H9 (cell line): ENCODE measurements around the gene CACTIN. TPM values are rescaled to one million over a fixed set of nuclear protein-coding genes. Genes with fewer than 3 reads are reported as not detected.

Experiments
- DNase-seq: peaks from one replicate; pipeline ENCODE4 v3.0.0-alpha.2; 2017
- H2AFZ ChIP-seq: one replicate; pipeline ENCODE4 v1.6.1; 2013; ENCODE audit warnings: mild to moderate bottlenecking, low read length, control low read depth, moderate library complexity
- H2AK5ac ChIP-seq: 2 replicates; pipeline ENCODE4 v1.6.1; 2013; ENCODE audit warnings: low read length, control low read depth, mixed read lengths; ENCODE audit not compliant: insufficient read length
- H2BK120ac ChIP-seq: one replicate; pipeline ENCODE4 v1.6.1; 2013; ENCODE audit warnings: low read depth, mild to moderate bottlenecking, low read length, control low read depth, inconsistent platforms; ENCODE audit not compliant: poor library complexity, severe bottlenecking
- H2BK12ac ChIP-seq: 2 replicates; pipeline ENCODE4 v1.6.1; 2013; ENCODE audit warnings: low read length, control low read depth, mixed read lengths, low read depth; ENCODE audit not compliant: insufficient read length
- H2BK15ac ChIP-seq: 2 replicates; pipeline ENCODE4 v1.6.1; 2013; ENCODE audit warnings: low read depth, low read length, control low read depth
- H2BK20ac ChIP-seq: one replicate; pipeline ENCODE4 v1.6.1; 2013; ENCODE audit warnings: low read depth, mild to moderate bottlenecking, low read length, control low read depth, inconsistent platforms; ENCODE audit not compliant: poor library complexity, severe bottlenecking
- H2BK5ac ChIP-seq: 2 replicates; pipeline ENCODE4 v1.6.1; 2013; ENCODE audit warnings: low read length, control low read depth, mixed read lengths; ENCODE audit not compliant: insufficient read length
- H3K14ac ChIP-seq: 2 replicates; pipeline ENCODE4 v1.6.1; 2013; ENCODE audit warnings: low read length, control low read depth; ENCODE audit not compliant: insufficient read depth
- H3K18ac ChIP-seq: 2 replicates; pipeline ENCODE4 v1.6.1; 2013; ENCODE audit warnings: low read depth, mild to moderate bottlenecking, mixed read lengths, low read length, control low read depth; ENCODE audit not compliant: insufficient read length
- H3K23ac ChIP-seq: 2 replicates; pipeline ENCODE4 v1.6.1; 2013; ENCODE audit warnings: low read length, control low read depth, mixed read lengths, low read depth; ENCODE audit not compliant: insufficient read length
- H3K23me2 ChIP-seq: 2 replicates; pipeline ENCODE4 v1.6.1; 2013; ENCODE audit warnings: low read depth, mild to moderate bottlenecking, mixed read lengths, low read length, control low read depth; ENCODE audit not compliant: insufficient read length, poor library complexity, severe bottlenecking
- H3K27ac ChIP-seq: 2 replicates; pipeline ENCODE4 v1.5.1; 2013; ENCODE audit warnings: low read length, control low read depth, mixed read lengths, low read depth; ENCODE audit not compliant: insufficient read length
- H3K27me3 ChIP-seq: 2 replicates; pipeline ENCODE4 v1.6.1; 2013; ENCODE audit warnings: low read length, control low read depth, inconsistent platforms; ENCODE audit not compliant: insufficient read depth
- H3K4ac ChIP-seq: 2 replicates; pipeline ENCODE4 v1.6.1; 2013; ENCODE audit warnings: low read depth, mild to moderate bottlenecking, control low read depth, inconsistent platforms, low read length, moderate library complexity
- H3K4me1 ChIP-seq: 2 replicates; pipeline ENCODE4 v1.6.1; 2013; ENCODE audit warnings: low read length, control low read depth, inconsistent platforms; ENCODE audit not compliant: insufficient read depth
- H3K4me2 ChIP-seq: 2 replicates; pipeline ENCODE4 v1.6.1; 2013; ENCODE audit warnings: low read length, control low read depth, mixed read lengths; ENCODE audit not compliant: insufficient read length, insufficient read depth
- H3K56ac ChIP-seq: 2 replicates; pipeline ENCODE4 v1.6.1; 2013; ENCODE audit warnings: low read depth, mild to moderate bottlenecking, mixed read lengths, low read length, control low read depth; ENCODE audit not compliant: insufficient read length
- H3K79me1 ChIP-seq: 2 replicates; pipeline ENCODE4 v1.6.1; 2013; ENCODE audit warnings: low read depth, mild to moderate bottlenecking, moderate library complexity, low read length, control low read depth, inconsistent platforms; ENCODE audit not compliant: insufficient read depth, poor library complexity, severe bottlenecking
- H3K79me2 ChIP-seq: 2 replicates; pipeline ENCODE4 v1.6.1; 2013; ENCODE audit warnings: low read length, control low read depth, inconsistent platforms; ENCODE audit not compliant: insufficient read depth
- H3K9ac ChIP-seq: 2 replicates; pipeline ENCODE4 v1.6.1; 2013; ENCODE audit warnings: low read length, control low read depth, mixed read lengths; ENCODE audit not compliant: insufficient read length; ENCODE audit errors: extremely low read depth
- H3K9me3 ChIP-seq: one replicate; pipeline ENCODE4 v1.6.1; 2013; ENCODE audit warnings: low read depth, low read length, inconsistent platforms; ENCODE audit not compliant: control insufficient read depth
- H3T11ph ChIP-seq: one replicate; pipeline ENCODE4 v1.6.1; 2013; ENCODE audit warnings: mild to moderate bottlenecking, low read length, control low read depth, inconsistent platforms
- H4K20me1 ChIP-seq: one replicate; pipeline ENCODE4 v1.6.1; 2013; ENCODE audit not compliant: control insufficient read depth, insufficient read length, insufficient read depth
- H4K5ac ChIP-seq: 2 replicates; pipeline ENCODE4 v1.6.1; 2013; ENCODE audit warnings: low read depth, mild to moderate bottlenecking, mixed read lengths, low read length, control low read depth; ENCODE audit not compliant: insufficient read length
- H4K8ac ChIP-seq: replicated peaks from 2 replicates; pipeline ENCODE4 v1.6.1; 2013; ENCODE audit warnings: low read length, control low read depth, mixed read lengths, low read depth; ENCODE audit not compliant: insufficient read length
- H4K91ac ChIP-seq: 2 replicates; pipeline ENCODE4 v1.6.1; 2013; ENCODE audit warnings: low read depth, mild to moderate bottlenecking, moderate library complexity, mixed read lengths, low read length, control low read depth; ENCODE audit not compliant: insufficient read length
- H3K27ac Mint-ChIP-seq, 3 experiments: 2 replicates in 2 of 3; 3 replicates in 1 of 3; pipeline ENCODE4 v1.8.0; 2020 to 2021; ENCODE audit warnings: mixed read lengths in 3 of 3, mild to moderate bottlenecking in 1 of 3, moderate library complexity in 1 of 3
- H3K27me3 Mint-ChIP-seq: 2 replicates; pipeline ENCODE4 v1.8.0; 2021; ENCODE audit warnings: low read depth, mild to moderate bottlenecking, moderate library complexity, mixed read lengths
- H3K36me3 Mint-ChIP-seq, 3 experiments: 2 replicates in 2 of 3; 3 replicates in 1 of 3; pipeline ENCODE4 v1.8.0; 2020 to 2021; ENCODE audit warnings: low read depth in 3 of 3, mixed read lengths in 3 of 3; ENCODE audit not compliant: insufficient read depth in 1 of 3
- H3K4me1 Mint-ChIP-seq, 2 experiments: 2 replicates each; pipeline ENCODE4 v1.8.0; 2020; ENCODE audit warnings: mixed read lengths in 2 of 2
- H3K4me3 Mint-ChIP-seq, 2 experiments: 2 replicates in 1 of 2; 3 replicates in 1 of 2; pipeline ENCODE4 v1.8.0; 2020 to 2021; ENCODE audit warnings: mild to moderate bottlenecking in 2 of 2, mixed read lengths in 2 of 2, moderate library complexity in 1 of 2
- H3K9me3 Mint-ChIP-seq, 2 experiments: 2 replicates in 1 of 2; 3 replicates in 1 of 2; pipeline ENCODE4 v1.8.0; 2020; ENCODE audit warnings: mild to moderate bottlenecking in 2 of 2, mixed read lengths in 2 of 2, moderate library complexity in 1 of 2
- WGBS: extraction: QIAGEN DNeasy Blood & Tissue Kit; methylation state at CpG from one replicate; pipeline ENCODE4 v1.1.7; 2013; ENCODE audit warnings: missing lambda C conversion rate, low lambda C conversion rate, mixed read lengths; ENCODE audit not compliant: insufficient read length; ENCODE audit errors: extremely low coverage; 5-methylcytosine and 5-hydroxymethylcytosine counted together
- total RNA-seq: library from RNA; stranded (reverse); gene quantifications from 2 replicates; pipeline ENCODE4 v1.2.1, GENCODE V29; 2021
- TF ChIP-seq, protein P1 (sequence below): fragments of 200-600 bp; sonication (generic); conservative IDR thresholded peaks from 3 replicates; pipeline ENCODE4 v1.8.0; 2021; ENCODE audit warnings: antibody characterized with exemption, mild to moderate bottlenecking

CACTIN gene
- total RNA-seq, 1 experiment from 2014 or later = 37.3 TPM

DNA sequence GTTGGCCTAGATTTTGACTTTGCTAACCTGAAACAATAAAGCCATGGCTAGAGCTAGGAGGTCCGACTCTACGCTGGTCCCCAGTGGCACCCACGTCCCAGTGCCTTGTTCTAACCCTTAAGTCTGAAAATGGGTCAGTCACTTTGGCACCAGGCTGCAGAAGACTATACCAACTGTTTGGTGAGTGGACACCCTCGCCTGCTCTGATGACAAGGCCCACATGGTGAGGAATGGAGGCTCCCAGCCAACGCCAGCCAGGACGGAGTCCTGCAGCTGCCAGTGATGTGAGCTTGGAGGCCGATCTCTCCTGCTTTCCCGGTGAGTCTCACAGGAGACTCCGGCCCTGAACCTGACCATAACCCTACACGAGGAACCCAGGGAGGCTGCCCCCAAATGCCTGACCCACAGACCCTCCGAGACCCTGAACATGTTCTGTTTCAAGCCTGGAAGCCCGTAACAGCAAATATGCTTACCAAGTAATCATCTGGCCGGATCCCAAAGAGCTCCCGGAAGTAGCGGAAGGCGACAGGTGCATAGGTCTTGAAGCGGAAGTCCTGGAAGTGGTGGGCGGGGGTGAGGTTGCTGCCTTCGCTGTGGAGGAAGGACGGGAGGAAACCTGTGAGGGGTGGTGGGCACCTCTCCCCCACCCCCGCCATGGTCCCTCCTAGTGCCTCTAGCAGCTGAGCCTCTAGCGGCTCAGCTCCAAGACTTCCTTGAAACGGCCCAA lies 34.1 kb upstream of the CACTIN start:
- no peak overlapping the region for H3K9ac ChIP-seq
- no peaks in the 10 kb centered on the region for H3K27me3 Mint-ChIP-seq
- TF ChIP-seq, protein P1, sequence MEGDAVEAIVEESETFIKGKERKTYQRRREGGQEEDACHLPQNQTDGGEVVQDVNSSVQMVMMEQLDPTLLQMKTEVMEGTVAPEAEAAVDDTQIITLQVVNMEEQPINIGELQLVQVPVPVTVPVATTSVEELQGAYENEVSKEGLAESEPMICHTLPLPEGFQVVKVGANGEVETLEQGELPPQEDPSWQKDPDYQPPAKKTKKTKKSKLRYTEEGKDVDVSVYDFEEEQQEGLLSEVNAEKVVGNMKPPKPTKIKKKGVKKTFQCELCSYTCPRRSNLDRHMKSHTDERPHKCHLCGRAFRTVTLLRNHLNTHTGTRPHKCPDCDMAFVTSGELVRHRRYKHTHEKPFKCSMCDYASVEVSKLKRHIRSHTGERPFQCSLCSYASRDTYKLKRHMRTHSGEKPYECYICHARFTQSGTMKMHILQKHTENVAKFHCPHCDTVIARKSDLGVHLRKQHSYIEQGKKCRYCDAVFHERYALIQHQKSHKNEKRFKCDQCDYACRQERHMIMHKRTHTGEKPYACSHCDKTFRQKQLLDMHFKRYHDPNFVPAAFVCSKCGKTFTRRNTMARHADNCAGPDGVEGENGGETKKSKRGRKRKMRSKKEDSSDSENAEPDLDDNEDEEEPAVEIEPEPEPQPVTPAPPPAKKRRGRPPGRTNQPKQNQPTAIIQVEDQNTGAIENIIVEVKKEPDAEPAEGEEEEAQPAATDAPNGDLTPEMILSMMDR = no peak

More for the DNA sequence above, 34.1 kb upstream of the CACTIN start:
- DNase-seq = no peak
- Histone ChIP-seq H2BK20ac (no peak overlapping the region), H3K56ac (no peak overlapping the region), H3K9me3 (no peaks in the 10 kb centered on the region), H3K14ac (no peak overlapping the region), H3K27ac (no peak overlapping the region), H4K5ac (no peak overlapping the region), H2BK12ac (no peak overlapping the region), H4K8ac (no peak overlapping the region), H3K23me2 (no peaks in the 10 kb centered on the region), H3T11ph (no peak overlapping the region), H3K27me3 (no peaks in the 10 kb centered on the region), H3K79me1 (no peaks in the 10 kb centered on the region), H2BK5ac (no peak overlapping the region), H2BK15ac (no peak overlapping the region), H3K4me1 (no peaks in the 10 kb centered on the region), H2BK120ac (no peak overlapping the region), H2AK5ac (no peak overlapping the region), H3K79me2 (no peaks in the 10 kb centered on the region), H3K18ac (no peak overlapping the region), H3K4ac (no peak overlapping the region), H4K91ac (no peak overlapping the region), H3K4me2 (no peak overlapping the region), H4K20me1 (no peaks in the 10 kb centered on the region), H3K23ac (no peak overlapping the region), H2AFZ (no peak overlapping the region)
- Mint-ChIP-seq H3K4me3 (no peak overlapping the region), H3K4me1 (no peaks in the 10 kb centered on the region), H3K27ac (peak overlapping the region in 1 of 3 experiments; percentile 18; a peak in 1 of 7 replicates), H3K36me3 (peaks cover 21 to 54% (median 37%) of the 10 kb centered on the region in 3 experiments), H3K9me3 (no peaks in the 10 kb centered on the region)
- no CpG with 5 or more reads among the region's 23 CpGs for WGBS
